Astrocyte (in vitro differentiated cells and primary cell): ENCODE data around the gene HIPK2. TPM values are rescaled to one million over a fixed set of nuclear protein-coding genes. Genes with fewer than 3 reads are reported as not detected.

Experiments
- DNase-seq: peaks from one replicate; pipeline ENCODE4 v3.0.0-alpha.2; 2010; ENCODE audit warnings: low read depth
- FAIRE-seq: peaks from 2 replicates; lab custom pipeline; 2011; peaks lifted over from hg19 to GRCh38; lab: Jason Lieb, UNC
- H2AFZ ChIP-seq: 2 replicates; pipeline ENCODE4 v1.6.0; 2012; ENCODE audit warnings: low read depth, low read length, inconsistent platforms
- H3K27ac ChIP-seq: 2 replicates; pipeline ENCODE4 v1.5.1; 2011; ENCODE audit warnings: low read depth, low read length, inconsistent platforms
- H3K27me3 ChIP-seq: 2 replicates; pipeline ENCODE4 v1.6.0; 2011; ENCODE audit warnings: low read length, inconsistent platforms; ENCODE audit not compliant: insufficient read depth
- H3K36me3 ChIP-seq: 2 replicates; pipeline ENCODE4 v1.5.1; 2011; ENCODE audit warnings: low read length, inconsistent platforms; ENCODE audit not compliant: insufficient read depth
- H3K4me1 ChIP-seq: 2 replicates; pipeline ENCODE4 v1.5.1; 2011; ENCODE audit warnings: low read length, inconsistent platforms; ENCODE audit not compliant: insufficient read depth
- H3K4me2 ChIP-seq: 2 replicates; pipeline ENCODE4 v1.6.0; 2012; ENCODE audit warnings: low read length, inconsistent platforms
- H3K4me3 ChIP-seq: 2 replicates; pipeline ENCODE4 v1.5.1; 2011; ENCODE audit warnings: low read depth, mild to moderate bottlenecking, low read length, inconsistent platforms; ENCODE audit not compliant: insufficient read depth
- H3K79me2 ChIP-seq: 2 replicates; pipeline ENCODE4 v1.6.0; 2012; ENCODE audit warnings: mild to moderate bottlenecking, low read length, inconsistent platforms; ENCODE audit not compliant: insufficient read depth
- H3K9ac ChIP-seq: 2 replicates; pipeline ENCODE4 v1.6.0; 2012; ENCODE audit warnings: mild to moderate bottlenecking, low read length, inconsistent platforms
- H3K9me3 ChIP-seq: 2 replicates; pipeline ENCODE4 v1.5.1; 2012; ENCODE audit warnings: low read depth, mild to moderate bottlenecking, low read length, inconsistent platforms; ENCODE audit not compliant: insufficient read depth
- H4K20me1 ChIP-seq: 2 replicates; pipeline ENCODE4 v1.6.0; 2012; ENCODE audit warnings: low read length, inconsistent platforms; ENCODE audit not compliant: insufficient read depth
- H3K27ac Mint-ChIP-seq: one replicate; pipeline ENCODE4 v1.8.0; 2021; ENCODE audit warnings: mild to moderate bottlenecking, mixed read lengths; ENCODE audit not compliant: unreplicated experiment
- H3K27me3 Mint-ChIP-seq: one replicate; pipeline ENCODE4 v1.8.0; 2021; ENCODE audit warnings: low read depth, mixed read lengths; ENCODE audit not compliant: unreplicated experiment
- H3K36me3 Mint-ChIP-seq: one replicate; pipeline ENCODE4 v1.8.0; 2021; ENCODE audit warnings: low read depth, mixed read lengths; ENCODE audit not compliant: unreplicated experiment
- H3K4me1 Mint-ChIP-seq: one replicate; pipeline ENCODE4 v1.8.0; 2021; ENCODE audit warnings: low read depth, mixed read lengths; ENCODE audit not compliant: unreplicated experiment
- H3K4me3 Mint-ChIP-seq: one replicate; pipeline ENCODE4 v1.8.0; 2021; ENCODE audit warnings: mild to moderate bottlenecking, moderate library complexity, mixed read lengths; ENCODE audit not compliant: unreplicated experiment
- H3K9me3 Mint-ChIP-seq: one replicate; pipeline ENCODE4 v1.8.0; 2021; ENCODE audit warnings: mild to moderate bottlenecking, mixed read lengths; ENCODE audit not compliant: unreplicated experiment
- EZH2 ChIP-seq: IDR thresholded peaks from 2 replicates; pipeline ENCODE4 v1.6.1; 2012; ENCODE audit warnings: mild to moderate bottlenecking, low read length, inconsistent platforms; ENCODE audit not compliant: insufficient read depth
- total RNA-seq: library from RNA; stranded (reverse); gene quantifications from 2 replicates; pipeline ENCODE4 v1.2.1, GENCODE V29; 2021
- TF ChIP-seq, protein P1 (sequence below): IDR thresholded peaks from 2 replicates; pipeline ENCODE4 v1.5.1; 2011; ENCODE audit warnings: low read depth, mild to moderate bottlenecking, inconsistent platforms, low read length, moderate library complexity; ENCODE audit not compliant: insufficient read depth

HIPK2 gene
- total RNA-seq, 1 donor from 2014 or later, result 35.8 TPM

- no peak overlapping the region for H3K4me2 ChIP-seq
- no peaks in the 10 kb centered on the region for H3K79me2 ChIP-seq
- H2AFZ ChIP-seq, result no peak overlapping the region
- Mint-ChIP-seq H3K4me3 (no peak overlapping the region), H3K27ac (no peak overlapping the region), H3K27me3 (peaks cover 2% of the 10 kb centered on the region), H3K36me3 (peaks cover 16% of the 10 kb centered on the region), H3K9me3 (peaks cover 2% of the 10 kb centered on the region), H3K4me1 (no peaks in the 10 kb centered on the region)
- H3K9ac ChIP-seq, result no peak overlapping the region
- H3K9me3 ChIP-seq, result no peaks in the 10 kb centered on the region
- no peaks in the 10 kb centered on the region for H3K27me3 ChIP-seq
- TF ChIP-seq EZH2, result no peak
- TF ChIP-seq, protein P1, sequence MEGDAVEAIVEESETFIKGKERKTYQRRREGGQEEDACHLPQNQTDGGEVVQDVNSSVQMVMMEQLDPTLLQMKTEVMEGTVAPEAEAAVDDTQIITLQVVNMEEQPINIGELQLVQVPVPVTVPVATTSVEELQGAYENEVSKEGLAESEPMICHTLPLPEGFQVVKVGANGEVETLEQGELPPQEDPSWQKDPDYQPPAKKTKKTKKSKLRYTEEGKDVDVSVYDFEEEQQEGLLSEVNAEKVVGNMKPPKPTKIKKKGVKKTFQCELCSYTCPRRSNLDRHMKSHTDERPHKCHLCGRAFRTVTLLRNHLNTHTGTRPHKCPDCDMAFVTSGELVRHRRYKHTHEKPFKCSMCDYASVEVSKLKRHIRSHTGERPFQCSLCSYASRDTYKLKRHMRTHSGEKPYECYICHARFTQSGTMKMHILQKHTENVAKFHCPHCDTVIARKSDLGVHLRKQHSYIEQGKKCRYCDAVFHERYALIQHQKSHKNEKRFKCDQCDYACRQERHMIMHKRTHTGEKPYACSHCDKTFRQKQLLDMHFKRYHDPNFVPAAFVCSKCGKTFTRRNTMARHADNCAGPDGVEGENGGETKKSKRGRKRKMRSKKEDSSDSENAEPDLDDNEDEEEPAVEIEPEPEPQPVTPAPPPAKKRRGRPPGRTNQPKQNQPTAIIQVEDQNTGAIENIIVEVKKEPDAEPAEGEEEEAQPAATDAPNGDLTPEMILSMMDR, result no peak
- no peak overlapping the region for H3K27ac ChIP-seq
- FAIRE-seq, result no peak
- no peaks in the 10 kb centered on the region for H3K36me3 ChIP-seq
- H4K20me1 ChIP-seq, result peaks cover 8% of the 10 kb centered on the region
- no peak for DNase-seq
- no peak overlapping the region for H3K4me3 ChIP-seq
- no peaks in the 10 kb centered on the region for H3K4me1 ChIP-seq
Observed at GRCh38 chr7:139572704-139573385, 205.0 kb downstream of the HIPK2 start.

- Histone ChIP-seq H3K4me1 (no peaks in the 10 kb centered on the region), H3K36me3 (no peaks in the 10 kb centered on the region), H4K20me1 (peaks cover 8% of the 10 kb centered on the region), H3K9me3 (no peaks in the 10 kb centered on the region), H3K4me2 (no peak overlapping the region), H3K27me3 (no peaks in the 10 kb centered on the region), H2AFZ (no peak overlapping the region), H3K4me3 (no peak overlapping the region), H3K79me2 (no peaks in the 10 kb centered on the region), H3K27ac (no peak overlapping the region), H3K9ac (no peak overlapping the region)
- no peak overlapping the region for H3K27ac Mint-ChIP-seq
- H3K9me3 Mint-ChIP-seq, result peaks cover 3% of the 10 kb centered on the region
- H3K4me1 Mint-ChIP-seq, result no peaks in the 10 kb centered on the region
- peaks cover 2% of the 10 kb centered on the region for H3K27me3 Mint-ChIP-seq
- no peak overlapping the region for H3K4me3 Mint-ChIP-seq
- FAIRE-seq (no peak), DNase-seq (no peak)
- TF ChIP-seq, protein P1, result no peak
- no peak for TF ChIP-seq EZH2
- H3K36me3 Mint-ChIP-seq, result peaks cover 18% of the 10 kb centered on the region
Observed at GRCh38 chr7:139572071-139572470, 205.7 kb downstream of the HIPK2 start.

DNA sequence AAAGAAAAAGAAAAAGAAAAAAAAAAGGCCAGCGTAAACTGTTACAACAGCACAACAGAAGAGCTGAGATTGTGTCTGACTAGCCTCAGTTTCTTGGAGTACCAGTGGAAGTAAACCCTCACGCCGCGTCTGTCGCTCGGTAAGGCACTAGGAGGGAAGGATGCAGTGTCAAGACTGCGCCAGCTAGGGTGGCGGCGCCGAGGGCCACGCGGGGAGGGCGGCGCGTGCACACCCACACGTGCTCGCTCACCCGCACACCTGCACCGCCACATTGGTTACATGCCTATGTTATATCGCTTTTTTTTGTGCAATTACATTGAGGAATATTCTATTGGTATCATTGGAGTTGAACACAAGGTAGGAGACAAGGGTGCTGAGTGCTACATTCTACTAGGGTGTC, 206.1 kb downstream of the HIPK2 start:
- Mint-ChIP-seq H3K27me3 (peaks cover 2% of the 10 kb centered on the region), H3K4me1 (no peaks in the 10 kb centered on the region)

More for the DNA sequence above, 206.1 kb downstream of the HIPK2 start:
- H3K4me3 Mint-ChIP-seq, result no peak overlapping the region
- TF ChIP-seq, protein P1, result no peak
- no peak for TF ChIP-seq EZH2
- H4K20me1 ChIP-seq, result peaks cover 8% of the 10 kb centered on the region
- H3K36me3 Mint-ChIP-seq, result peaks cover 18% of the 10 kb centered on the region
- H3K9me3 Mint-ChIP-seq, result peaks cover 3% of the 10 kb centered on the region
- no peak for DNase-seq
- H3K9ac ChIP-seq, result no peak overlapping the region
- H3K27me3 ChIP-seq, result no peaks in the 10 kb centered on the region
- no peak for FAIRE-seq
- no peaks in the 10 kb centered on the region for H3K4me1 ChIP-seq
- H3K9me3 ChIP-seq, result no peaks in the 10 kb centered on the region
- H3K27ac ChIP-seq, result no peak overlapping the region
- no peak overlapping the region for H3K27ac Mint-ChIP-seq
- no peaks in the 10 kb centered on the region for H3K36me3 ChIP-seq
- H3K4me2 ChIP-seq, result no peak overlapping the region
- H3K4me3 ChIP-seq, result no peak overlapping the region
- H2AFZ ChIP-seq, result no peak overlapping the region
- H3K79me2 ChIP-seq, result no peaks in the 10 kb centered on the region
